ENCODE data around the gene SRD5A1. TPM values are rescaled to one million over a fixed set of nuclear protein-coding genes. Genes with fewer than 3 reads are reported as not detected.

SRD5A1 gene
- 29.9 and 31.3 TPM in 2 replicates for total RNA-seq (2021)
- long read RNA-seq, full-length matches to known transcripts: 159 of 182 reads
- long read RNA-seq, partial matches to known transcripts: 9 of 182 reads
- long read RNA-seq, other reads (novel, unspliced or antisense): 14 of 182 reads

- H3K56ac ChIP-seq (ENCODE audit: insufficient read length, low read depth, low read length): no peak within 1 kb of the TSS
- H4K8ac ChIP-seq (replicated peaks; ENCODE audit: insufficient read length, low read depth, low read length): no peak within 1 kb of the TSS
- H3K23me2 ChIP-seq (ENCODE audit: insufficient read length, low read depth, low read length, poor library complexity, severe bottlenecking): peaks cover 3% of the 10 kb centered on the region
- H3K79me1 ChIP-seq (ENCODE audit: insufficient read depth, low read depth, low read length, poor library complexity, severe bottlenecking): no peaks in the 10 kb centered on the region
- peak within 1 kb of the TSS; percentile 89 for H2AFZ ChIP-seq (ENCODE audit: low read length)
- H2BK12ac ChIP-seq (ENCODE audit: insufficient read length, low read depth, low read length): no peak within 1 kb of the TSS
- H3K4ac ChIP-seq (ENCODE audit: low read depth, low read length): no peak within 1 kb of the TSS; the same call in 1 of the 2 replicates
- no peak for TF ChIP-seq CTCF (conservative IDR thresholded peaks at IDR 0.05)
- WGBS (ENCODE audit: extremely low coverage, insufficient read length, low lambda C conversion rate): no CpG with 5 or more reads among the region's 66 CpGs
- Mint-ChIP-seq H3K4me3 (peak within 1 kb of the TSS; percentile 95 to 99), H3K4me1 (peaks cover 21 to 29% of the 10 kb centered on the region in 2 experiments), H3K9me3 (no peaks in the 10 kb centered on the region), H3K36me3 (ENCODE audit: insufficient read depth in 1 of 3, low read depth in 3 of 3) (peaks cover 31 to 45% (median 37%) of the 10 kb centered on the region in 3 experiments; a peak in 6 of 7 replicates), H3K27me3 (ENCODE audit: low read depth) (no peaks in the 10 kb centered on the region; the same call in 1 of the 2 replicates), H3K27ac (peak within 1 kb of the TSS; percentile 98 to 99 (median 99))
- H2BK120ac ChIP-seq (ENCODE audit: low read depth, low read length, poor library complexity, severe bottlenecking): peak within 1 kb of the TSS; percentile 88
- H3K27me3 ChIP-seq (ENCODE audit: insufficient read depth, low read length): no peaks in the 10 kb centered on the region
- no peaks in the 10 kb centered on the region for H3K9me3 ChIP-seq (ENCODE audit: control insufficient read depth, low read depth, low read length)
- peak within 1 kb of the TSS; percentile 95; the same call in 1 of the 2 replicates for H2BK15ac ChIP-seq (ENCODE audit: low read depth, low read length)
- no peak within 1 kb of the TSS for H4K5ac ChIP-seq (ENCODE audit: insufficient read length, low read depth, low read length)
- no peak within 1 kb of the TSS for H2BK20ac ChIP-seq (ENCODE audit: low read depth, low read length, poor library complexity, severe bottlenecking)
- H2BK5ac ChIP-seq (ENCODE audit: insufficient read length, low read length): peak within 1 kb of the TSS; percentile 65
- peak within 1 kb of the TSS; percentile 91 for H3K9ac ChIP-seq (ENCODE audit: extremely low read depth, insufficient read length, low read length)
- H4K20me1 ChIP-seq (ENCODE audit: control insufficient read depth, insufficient read depth, insufficient read length): no peaks in the 10 kb centered on the region
- peak within 1 kb of the TSS; percentile 73 for H3T11ph ChIP-seq (ENCODE audit: low read length)
- no peaks in the 10 kb centered on the region for H3K4me1 ChIP-seq (ENCODE audit: insufficient read depth, low read length)
- peak within 1 kb of the TSS; percentile 99 for H3K18ac ChIP-seq (ENCODE audit: insufficient read length, low read depth, low read length)
- H3K79me2 ChIP-seq (ENCODE audit: insufficient read depth, low read length): peaks cover 19% of the 10 kb centered on the region; the same call in 1 of the 2 replicates
- peak; percentile 88 for DNase-seq
- no peak within 1 kb of the TSS for H3K27ac ChIP-seq (ENCODE audit: insufficient read length, low read depth, low read length)
- no peak within 1 kb of the TSS for H2AK5ac ChIP-seq (ENCODE audit: insufficient read length, low read length)
- no peak within 1 kb of the TSS for H4K91ac ChIP-seq (ENCODE audit: insufficient read length, low read depth, low read length)
- peak within 1 kb of the TSS; percentile 96 for H3K4me2 ChIP-seq (ENCODE audit: insufficient read depth, insufficient read length, low read length)
- no peak within 1 kb of the TSS for H3K23ac ChIP-seq (ENCODE audit: insufficient read length, low read depth, low read length)
- peak within 1 kb of the TSS; percentile 98 for H3K14ac ChIP-seq (ENCODE audit: insufficient read depth, low read length)
Measured at GRCh38 chr5:6632888-6633468, at the start of gene SRD5A1, which contains the start of gene NSUN2. TSS of gene SRD5A1 (plus strand) at chr5:6633440. CDS start at chr5:6633577, 137 bp downstream. TSS of gene NSUN2 (minus strand) at chr5:6633044. CDS start at chr5:6632979, 65 bp downstream.

Data from H9 (cell line).